ENCODE data around the gene DOK5. TPM values are rescaled to one million over a fixed set of nuclear protein-coding genes. Genes with fewer than 3 reads are reported as not detected.

Gene DOK5
- polyA plus RNA-seq, 1 of the 3 experiments (the other 2 are of a cell fraction): 12.4 TPM

DNA sequence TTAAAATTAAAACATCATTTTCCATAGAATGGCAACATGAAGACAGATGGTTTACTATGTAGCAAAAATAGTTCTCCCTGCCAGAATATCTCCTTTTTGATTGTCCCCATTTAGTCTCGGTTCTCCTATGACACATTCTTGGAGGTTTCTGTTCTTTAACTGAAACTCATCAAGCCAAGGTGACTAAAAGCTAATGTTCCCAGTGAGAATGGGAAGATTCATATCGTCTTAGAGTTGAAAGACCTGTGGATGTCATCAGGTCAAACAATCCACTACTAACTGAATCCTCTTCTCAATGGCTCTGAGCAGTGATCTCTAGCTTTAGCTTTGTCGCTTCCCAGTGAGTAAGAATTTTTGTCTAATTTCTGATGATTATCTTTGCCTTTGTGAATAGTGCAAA, 1.3 kb upstream of the DOK5 start:
- ChIA-PET CTCF (interaction anchor here (0.9 kb wide), 1 partner anchor 30 kb away, joined by 3 read pairs; no protein-coding TSS in a partner anchor), POLR2A (interaction anchor here (0.7 kb wide), 1 partner anchor 20 kb away, joined by 4 read pairs; no protein-coding TSS in a partner anchor)
- no peaks in the 10 kb centered on the region for H3K9me2 ChIP-seq
- peaks cover 14% of the 10 kb centered on the region for H3F3A ChIP-seq (replicated peaks; ENCODE audit: insufficient read depth)
- no peaks in the 10 kb centered on the region for H3K36me3 ChIP-seq (replicated peaks in 1 of 2; ENCODE audit: control insufficient read depth in 1 of 2, insufficient read depth in 2 of 2, low read length in 1 of 2)
- no peak overlapping the region for H2AFZ ChIP-seq (ENCODE audit: low read depth)
- H3K27ac ChIP-seq (ENCODE audit: low read depth in 2 of 2, low read length in 1 of 2): peak overlapping the region in 1 of 2 experiments; percentile 57; a peak in 1 of 4 replicates
- H3K27me3 ChIP-seq (ENCODE audit: insufficient read depth): peaks cover 15% of the 10 kb centered on the region; the same call in 1 of the 2 replicates
- H3K9ac ChIP-seq: no peak overlapping the region
- TF ChIP-seq NRF1 (IDR thresholded peaks at IDR 0.05; ENCODE audit: low read depth, low read length) (no peak), ELF1 (IDR thresholded peaks at IDR 0.05) (no peak), POLR2AphosphoS5 (IDR thresholded peaks at IDR 0.05; ENCODE audit: low read depth, low read length) (no peak), RXRA (IDR thresholded peaks at IDR 0.05; ENCODE audit: borderline replicate concordance, low read depth) (no peak)
- TF ChIP-seq, protein P1, sequence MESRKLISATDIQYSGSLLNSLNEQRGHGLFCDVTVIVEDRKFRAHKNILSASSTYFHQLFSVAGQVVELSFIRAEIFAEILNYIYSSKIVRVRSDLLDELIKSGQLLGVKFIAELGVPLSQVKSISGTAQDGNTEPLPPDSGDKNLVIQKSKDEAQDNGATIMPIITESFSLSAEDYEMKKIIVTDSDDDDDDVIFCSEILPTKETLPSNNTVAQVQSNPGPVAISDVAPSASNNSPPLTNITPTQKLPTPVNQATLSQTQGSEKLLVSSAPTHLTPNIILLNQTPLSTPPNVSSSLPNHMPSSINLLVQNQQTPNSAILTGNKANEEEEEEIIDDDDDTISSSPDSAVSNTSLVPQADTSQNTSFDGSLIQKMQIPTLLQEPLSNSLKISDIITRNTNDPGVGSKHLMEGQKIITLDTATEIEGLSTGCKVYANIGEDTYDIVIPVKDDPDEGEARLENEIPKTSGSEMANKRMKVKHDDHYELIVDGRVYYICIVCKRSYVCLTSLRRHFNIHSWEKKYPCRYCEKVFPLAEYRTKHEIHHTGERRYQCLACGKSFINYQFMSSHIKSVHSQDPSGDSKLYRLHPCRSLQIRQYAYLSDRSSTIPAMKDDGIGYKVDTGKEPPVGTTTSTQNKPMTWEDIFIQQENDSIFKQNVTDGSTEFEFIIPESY (IDR thresholded peaks at IDR 0.05; ENCODE audit: borderline replicate concordance, low read depth): no peak
- TF ChIP-seq, protein P2, sequence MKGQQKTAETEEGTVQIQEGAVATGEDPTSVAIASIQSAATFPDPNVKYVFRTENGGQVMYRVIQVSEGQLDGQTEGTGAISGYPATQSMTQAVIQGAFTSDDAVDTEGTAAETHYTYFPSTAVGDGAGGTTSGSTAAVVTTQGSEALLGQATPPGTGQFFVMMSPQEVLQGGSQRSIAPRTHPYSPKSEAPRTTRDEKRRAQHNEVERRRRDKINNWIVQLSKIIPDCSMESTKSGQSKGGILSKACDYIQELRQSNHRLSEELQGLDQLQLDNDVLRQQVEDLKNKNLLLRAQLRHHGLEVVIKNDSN (IDR thresholded peaks at IDR 0.05; ENCODE audit: borderline replicate concordance, low read depth): no peak
- peaks cover 0 to 13% of the 10 kb centered on the region in 2 experiments; a peak in 1 of 4 replicates for H3K4me1 ChIP-seq (ENCODE audit: control insufficient read depth in 1 of 2, insufficient read depth in 2 of 2, low read depth in 1 of 2, low read length in 1 of 2)
- H3K79me2 ChIP-seq (ENCODE audit: insufficient read depth): peaks cover 21% of the 10 kb centered on the region
- no peak overlapping the region for H3K4me3 ChIP-seq (ENCODE audit: low read depth in 2 of 2, low read length in 1 of 2)
- WGBS (ENCODE audit: low lambda C conversion rate): 10% methylated on average over 3 of the region's 3 CpGs
- DNase-seq: no peak
- H3K4me2 ChIP-seq: no peak overlapping the region
- no peaks in the 10 kb centered on the region for H3K9me3 ChIP-seq
- H4K20me1 ChIP-seq (ENCODE audit: insufficient read depth): no peaks in the 10 kb centered on the region; the same call in 1 of the 2 replicates

DNA sequence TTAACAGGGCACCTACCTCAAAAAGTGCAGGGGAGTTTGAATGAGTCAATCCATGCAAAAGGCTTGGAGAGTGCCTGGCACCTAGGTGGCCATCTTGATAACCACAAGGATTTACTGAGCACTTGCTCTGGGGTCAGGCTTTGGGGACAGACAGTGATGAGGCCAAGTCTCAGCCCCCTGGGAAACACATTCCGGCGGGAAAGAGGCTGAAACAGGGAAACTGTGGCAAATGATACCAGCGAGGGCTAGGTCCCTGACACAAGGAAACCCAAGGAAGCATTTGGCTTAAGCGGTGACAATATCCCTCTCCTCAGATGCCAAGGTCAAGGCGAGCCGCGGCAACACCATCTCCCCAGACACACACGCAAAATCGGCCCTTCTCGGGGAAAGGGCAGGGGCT, 527 bp upstream of the DOK5 start:
- Histone ChIP-seq H3K9ac (no peak overlapping the region), H4K20me1 (ENCODE audit: insufficient read depth) (no peaks in the 10 kb centered on the region; the same call in 1 of the 2 replicates), H3K36me3 (replicated peaks in 1 of 2; ENCODE audit: control insufficient read depth in 1 of 2, insufficient read depth in 2 of 2, low read length in 1 of 2) (no peaks in the 10 kb centered on the region), H3K27me3 (ENCODE audit: insufficient read depth) (peaks cover 15% of the 10 kb centered on the region; the same call in 1 of the 2 replicates), H3K27ac (ENCODE audit: low read depth in 2 of 2, low read length in 1 of 2) (peak overlapping the region in 1 of 2 experiments; percentile 57; a peak in 1 of 4 replicates), H3K9me3 (no peaks in the 10 kb centered on the region), H3K4me2 (peak overlapping the region; percentile 94; the same call in 1 of the 2 replicates), H3K79me2 (ENCODE audit: insufficient read depth) (peaks cover 29% of the 10 kb centered on the region), H3K9me2 (no peaks in the 10 kb centered on the region), H3K4me1 (ENCODE audit: control insufficient read depth in 1 of 2, insufficient read depth in 2 of 2, low read depth in 1 of 2, low read length in 1 of 2) (peaks cover 0 to 17% of the 10 kb centered on the region in 2 experiments; a peak in 1 of 4 replicates), H3F3A (replicated peaks; ENCODE audit: insufficient read depth) (peaks cover 14% of the 10 kb centered on the region), H3K4me3 (ENCODE audit: low read depth in 2 of 2, low read length in 1 of 2) (peak overlapping the region in 1 of 2 experiments; percentile 80; a peak in 3 of 4 replicates), H2AFZ (ENCODE audit: low read depth) (no peak overlapping the region; the same call in 1 of the 2 replicates)
- CTCF ChIA-PET: interaction anchor here (0.9 kb wide), 1 partner anchor 29 kb away, joined by 3 read pairs; no protein-coding TSS in a partner anchor
- POLR2A ChIA-PET: no interaction called here
- DNase-seq: no peak
- no peak for TF ChIP-seq GATA2 (CRISPR knock-in tag; IDR thresholded peaks at IDR 0.05)
- no peak for TF ChIP-seq RFX5 (IDR thresholded peaks at IDR 0.05; ENCODE audit: low read length)
- TF ChIP-seq TAF1 (IDR thresholded peaks at IDR 0.05; ENCODE audit: borderline replicate concordance, low read depth, low read length): no peak
- TF ChIP-seq, protein P3, sequence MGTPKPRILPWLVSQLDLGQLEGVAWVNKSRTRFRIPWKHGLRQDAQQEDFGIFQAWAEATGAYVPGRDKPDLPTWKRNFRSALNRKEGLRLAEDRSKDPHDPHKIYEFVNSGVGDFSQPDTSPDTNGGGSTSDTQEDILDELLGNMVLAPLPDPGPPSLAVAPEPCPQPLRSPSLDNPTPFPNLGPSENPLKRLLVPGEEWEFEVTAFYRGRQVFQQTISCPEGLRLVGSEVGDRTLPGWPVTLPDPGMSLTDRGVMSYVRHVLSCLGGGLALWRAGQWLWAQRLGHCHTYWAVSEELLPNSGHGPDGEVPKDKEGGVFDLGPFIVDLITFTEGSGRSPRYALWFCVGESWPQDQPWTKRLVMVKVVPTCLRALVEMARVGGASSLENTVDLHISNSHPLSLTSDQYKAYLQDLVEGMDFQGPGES (IDR thresholded peaks at IDR 0.05; ENCODE audit: low read depth, low read length): no peak
- TF ChIP-seq, protein P2 (IDR thresholded peaks at IDR 0.05; ENCODE audit: borderline replicate concordance, low read depth): no peak
- WGBS (ENCODE audit: low lambda C conversion rate): 11% methylated on average over 10 of the region's 10 CpGs
